OCI-LY7 (cell line): Measurements from ENCODE around the gene ANO6. TPM values are rescaled to one million over a fixed set of nuclear protein-coding genes. Genes with fewer than 3 reads are reported as not detected.
A peak's percentile ranks its signal among the peaks of the same experiment; 100 is the strongest.

Source experiments
- BruUV-seq: library from RNA; stranded (reverse); fragments of 400-500 nt; replicated peaks from 2 replicates; lab custom pipeline; 2021; lab: Mats Ljungman, UMichigan
- CTCF ChIA-PET: fragments of 300-600 bp; sonication (Branson Sonifier 250); formaldehyde crosslinking; loops from one replicate; lab custom pipeline; 2022; ENCODE audit warnings: antibody characterized with exemption; ENCODE audit not compliant: unreplicated experiment; lab: Charles Lee
- POLR2A ChIA-PET: fragments of 300-600 bp; sonication (Branson Sonifier 250); formaldehyde crosslinking; loops from one replicate; lab custom pipeline; 2022; ENCODE audit warnings: antibody characterized with exemption; lab: Charles Lee
- DNase-seq: peaks from one replicate; pipeline ENCODE4 v3.0.0-alpha.2; 2015; ENCODE audit warnings: low spot score
- H2AFZ ChIP-seq: fragments of 200-600 bp; sonication (generic), shearing (Covaris generic); 2 replicates; pipeline ENCODE4 v1.6.1; 2014; ENCODE audit warnings: mild to moderate bottlenecking, antibody characterized with exemption, low read length, moderate library complexity
- H3K27ac ChIP-seq: fragments of 200-600 bp; sonication (generic); 2 replicates; pipeline ENCODE4 v1.5.1; 2014; ENCODE audit warnings: mixed run types, low read depth, mild to moderate bottlenecking, moderate library complexity, low read length, inconsistent platforms; ENCODE audit not compliant: poor library complexity, severe bottlenecking
- H3K36me3 ChIP-seq: fragments of 200-600 bp; sonication (generic); 2 replicates; pipeline ENCODE4 v1.6.1; 2014; ENCODE audit warnings: mild to moderate bottlenecking, antibody characterized with exemption, low read length, moderate library complexity, mixed read lengths; ENCODE audit not compliant: insufficient read depth
- H3K4me1 ChIP-seq: fragments of 200-600 bp; sonication (generic); 2 replicates; pipeline ENCODE4 v1.5.1; 2014; ENCODE audit warnings: mild to moderate bottlenecking, low read length; ENCODE audit not compliant: insufficient read depth, poor library complexity, severe bottlenecking
- H3K4me2 ChIP-seq: fragments of 200-600 bp; sonication (generic); 2 replicates; pipeline ENCODE4 v1.6.1; 2014; ENCODE audit warnings: mild to moderate bottlenecking, low read length
- H3K4me3 ChIP-seq: fragments of 200-600 bp; sonication (generic); 2 replicates; pipeline ENCODE4 v1.5.1; 2014; ENCODE audit warnings: mild to moderate bottlenecking, low read depth, low read length; ENCODE audit not compliant: poor library complexity, severe bottlenecking
- H3K79me2 ChIP-seq: fragments of 200-600 bp; sonication (generic); 2 replicates; pipeline ENCODE4 v1.6.1; 2016; ENCODE audit warnings: low read depth, mild to moderate bottlenecking, low read length, moderate library complexity, mixed read lengths; ENCODE audit not compliant: insufficient read depth
- H3K9me2 ChIP-seq: fragments of 200-600 bp; sonication (generic); 2 replicates; pipeline ENCODE4 v1.6.1; 2016; ENCODE audit warnings: mild to moderate bottlenecking, low read length, mixed read lengths; ENCODE audit not compliant: insufficient read depth
- H3K9me3 ChIP-seq: fragments of 200-600 bp; sonication (generic); 2 replicates; pipeline ENCODE4 v1.6.1; 2014; ENCODE audit warnings: mild to moderate bottlenecking, mixed run types, low read length, mixed read lengths
- H4K20me1 ChIP-seq: fragments of 200-600 bp; sonication (generic); 2 replicates; pipeline ENCODE4 v1.6.1; 2014; ENCODE audit warnings: mild to moderate bottlenecking, antibody characterized with exemption, low read length, moderate library complexity, mixed read lengths; ENCODE audit not compliant: insufficient read depth
- EZH2phosphoT487 ChIP-seq: fragments of 200-600 bp; sonication (generic); IDR thresholded peaks from 2 replicates; pipeline ENCODE4 v1.6.1; 2018; ENCODE audit warnings: low read depth, borderline replicate concordance, mild to moderate bottlenecking, mixed run types, antibody characterized with exemption, low read length, moderate library complexity, mixed read lengths
- intact Hi-C: fragments of 100-400 bp; cut with micrococcal nuclease; formaldehyde crosslinking; loops from one replicate; pipeline ENCODE4 v1.10.0; 2022; ENCODE audit not compliant: unreplicated experiment
- total RNA-seq, 2 experiments: library from RNA; depleted of rRNA in 1 of 2; stranded (reverse); fragments of >200 nt in 1 of 2; shearing (Covaris generic) in 1 of 2; gene quantifications; 2 replicates each; pipeline ENCODE4 v1.2.3, GENCODE V29; 2014 to 2022
- TF ChIP-seq, protein P1 (sequence below): fragments of 200-600 bp; sonication (generic); conservative IDR thresholded peaks from 2 replicates; pipeline ENCODE4 v1.5.1; 2014; ENCODE audit warnings: mild to moderate bottlenecking, antibody characterized with exemption, low read length, moderate library complexity, mixed read lengths

Gene ANO6
- total RNA-seq, 2 experiments from 2014 or later: 15.0 to 17.7 TPM

DNA sequence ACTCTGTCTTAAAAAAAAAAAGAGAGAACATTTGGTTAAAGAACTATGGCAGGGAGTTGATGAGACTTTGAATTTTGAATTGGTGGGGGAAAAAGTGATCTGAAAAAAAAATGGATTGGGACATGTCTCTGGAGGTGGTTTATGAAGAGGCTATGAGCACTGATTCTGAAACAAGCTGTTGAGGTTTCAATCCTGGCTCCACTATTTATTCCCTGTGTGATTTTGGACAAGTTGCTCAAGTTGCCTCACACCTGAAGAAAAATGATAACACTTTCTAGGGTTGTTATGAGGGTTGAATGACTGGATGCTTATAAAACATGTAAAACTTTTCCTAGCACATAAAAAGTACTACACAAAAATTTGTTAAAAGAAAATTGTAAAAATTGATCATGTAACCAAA lies 1.8 kb upstream of the ANO6 start:
- intact Hi-C loops: loop anchor here (10.0 kb wide), 1 partner anchor 1171 kb away; no protein-coding TSS in a partner anchor
- no peak overlapping the region for H3K4me3 ChIP-seq
- peaks cover 10% of the 10 kb centered on the region; the same call in 1 of the 2 replicates for H4K20me1 ChIP-seq
- no peaks in the 10 kb centered on the region for H3K36me3 ChIP-seq
- H3K9me3 ChIP-seq: no peaks in the 10 kb centered on the region
- peaks cover 30% of the 10 kb centered on the region for H3K79me2 ChIP-seq
- ChIA-PET POLR2A (interaction anchor here (0.6 kb wide), 1 partner anchor 1410 kb away, joined by 3 read pairs; no protein-coding TSS in a partner anchor), CTCF (no interaction called here)
- TF ChIP-seq, protein P1, sequence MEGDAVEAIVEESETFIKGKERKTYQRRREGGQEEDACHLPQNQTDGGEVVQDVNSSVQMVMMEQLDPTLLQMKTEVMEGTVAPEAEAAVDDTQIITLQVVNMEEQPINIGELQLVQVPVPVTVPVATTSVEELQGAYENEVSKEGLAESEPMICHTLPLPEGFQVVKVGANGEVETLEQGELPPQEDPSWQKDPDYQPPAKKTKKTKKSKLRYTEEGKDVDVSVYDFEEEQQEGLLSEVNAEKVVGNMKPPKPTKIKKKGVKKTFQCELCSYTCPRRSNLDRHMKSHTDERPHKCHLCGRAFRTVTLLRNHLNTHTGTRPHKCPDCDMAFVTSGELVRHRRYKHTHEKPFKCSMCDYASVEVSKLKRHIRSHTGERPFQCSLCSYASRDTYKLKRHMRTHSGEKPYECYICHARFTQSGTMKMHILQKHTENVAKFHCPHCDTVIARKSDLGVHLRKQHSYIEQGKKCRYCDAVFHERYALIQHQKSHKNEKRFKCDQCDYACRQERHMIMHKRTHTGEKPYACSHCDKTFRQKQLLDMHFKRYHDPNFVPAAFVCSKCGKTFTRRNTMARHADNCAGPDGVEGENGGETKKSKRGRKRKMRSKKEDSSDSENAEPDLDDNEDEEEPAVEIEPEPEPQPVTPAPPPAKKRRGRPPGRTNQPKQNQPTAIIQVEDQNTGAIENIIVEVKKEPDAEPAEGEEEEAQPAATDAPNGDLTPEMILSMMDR: no peak
- TF ChIP-seq EZH2phosphoT487: no peak
- no TSS peak for BruUV-seq
- no peak overlapping the region for H3K27ac ChIP-seq
- H3K9me2 ChIP-seq: no peaks in the 10 kb centered on the region
- DNase-seq: no peak
- H2AFZ ChIP-seq: no peak overlapping the region
- peaks cover 19% of the 10 kb centered on the region for H3K4me1 ChIP-seq
- H3K4me2 ChIP-seq: no peak overlapping the region

DNA sequence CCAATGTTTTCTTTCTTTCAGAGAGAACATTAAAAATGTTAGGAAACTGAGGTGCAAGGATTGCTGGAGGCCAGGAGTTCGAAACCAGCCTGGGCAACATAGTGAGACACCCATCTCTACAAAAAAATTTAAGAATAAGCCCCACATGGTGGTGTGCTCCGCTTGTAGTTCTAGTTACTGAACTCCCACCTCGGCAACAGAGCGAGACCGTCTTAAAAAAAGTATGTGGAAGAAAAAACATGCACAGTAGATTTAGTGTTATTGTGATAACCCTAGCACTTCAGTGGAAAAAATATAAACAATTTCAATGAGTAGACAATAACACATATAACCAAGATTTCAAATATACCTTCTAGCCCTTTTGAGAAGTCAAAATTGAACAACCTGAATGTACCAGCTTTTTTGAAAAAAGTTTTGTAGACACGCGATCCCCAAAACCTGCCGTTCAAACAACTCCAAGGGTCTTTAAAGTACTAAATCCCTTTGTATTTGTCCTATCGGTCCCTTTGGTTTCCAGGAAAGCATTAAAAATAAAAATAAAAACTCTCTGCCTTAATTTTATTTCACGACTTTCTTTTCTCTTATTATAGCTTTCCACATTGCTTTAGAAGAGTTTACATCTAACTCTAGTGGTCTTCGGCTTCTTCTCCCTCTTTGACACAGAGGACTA lies 1.0 kb upstream of the ANO6 start:
- ChIA-PET CTCF (interaction anchor here (0.9 kb wide), 1 partner anchor 15 kb away, joined by 3 read pairs; no protein-coding TSS in a partner anchor), POLR2A (interaction anchor here (0.5 to 1.3 kb wide), 10 partner anchors 17 to 1761 kb away, joined by 3 to 5 read pairs (median 3); partner anchors contain the start of gene IRAK4)
- BruUV-seq: TSS peak; percentile 80
- DNase-seq: no peak
- H3K4me3 ChIP-seq: peak overlapping the region; percentile 90
- H2AFZ ChIP-seq: peak overlapping the region; percentile 98
- H3K9me3 ChIP-seq: no peaks in the 10 kb centered on the region
- peaks cover 31% of the 10 kb centered on the region for H3K79me2 ChIP-seq
- peak overlapping the region; percentile 90 for H3K27ac ChIP-seq
- intact Hi-C loops: loop anchor here (5.0 to 10.0 kb wide), 2 partner anchors 1057 to 1170 kb away; no protein-coding TSS in a partner anchor
- H3K4me1 ChIP-seq: peaks cover 19% of the 10 kb centered on the region
- H3K4me2 ChIP-seq: peak overlapping the region; percentile 91
- peaks cover 10% of the 10 kb centered on the region; the same call in 1 of the 2 replicates for H4K20me1 ChIP-seq
- H3K9me2 ChIP-seq: no peaks in the 10 kb centered on the region
- no peaks in the 10 kb centered on the region for H3K36me3 ChIP-seq
- TF ChIP-seq EZH2phosphoT487: no peak

DNA sequence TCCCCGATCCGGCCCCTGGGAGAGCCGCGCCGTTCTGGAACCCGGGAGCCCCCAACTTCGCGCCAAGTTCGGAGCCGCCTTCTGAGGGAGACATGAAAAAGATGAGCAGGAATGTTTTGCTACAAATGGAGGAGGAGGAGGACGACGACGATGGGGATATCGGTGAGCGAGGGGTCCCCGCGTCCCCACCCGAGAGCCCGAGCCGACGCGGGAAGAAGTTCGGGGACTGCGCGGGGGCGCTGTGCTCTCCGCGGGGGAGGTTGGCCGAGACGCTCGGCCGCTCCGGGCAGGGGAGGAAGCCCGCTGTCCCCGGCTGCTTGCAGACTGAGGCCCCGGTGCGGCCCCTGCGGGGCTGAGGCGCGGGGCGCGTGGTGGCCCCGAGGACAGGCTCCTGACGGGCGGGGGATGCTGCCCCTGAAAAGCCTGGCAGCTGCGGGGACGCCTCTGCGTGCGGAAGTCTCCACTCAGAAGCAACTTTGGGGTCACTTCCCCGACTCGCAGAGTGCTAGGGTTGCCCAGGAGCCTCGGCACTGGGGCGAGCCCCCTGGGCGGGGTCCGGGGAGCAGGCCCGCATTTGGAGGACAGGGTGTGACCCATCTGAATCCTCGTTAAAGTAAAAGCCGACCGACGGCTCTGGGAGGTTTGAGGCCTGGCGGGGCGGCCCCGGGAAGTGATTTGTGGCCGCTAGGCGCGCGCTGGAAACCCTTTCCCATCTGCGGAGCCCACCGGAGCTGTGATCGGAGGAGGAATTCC lies 511 bp downstream of the ANO6 start:
- no TSS peak for BruUV-seq
- TF ChIP-seq, protein P1: peak; percentile 57
- TF ChIP-seq EZH2phosphoT487: no peak
- peaks cover 10% of the 10 kb centered on the region; the same call in 1 of the 2 replicates for H4K20me1 ChIP-seq
- no peaks in the 10 kb centered on the region for H3K9me2 ChIP-seq
- CTCF ChIA-PET: interaction anchor here (0.9 kb wide), 1 partner anchor 14 kb away, joined by 3 read pairs; no protein-coding TSS in a partner anchor
- intact Hi-C loops: loop anchor here (1.0 to 10.0 kb wide), 4 partner anchors 512 to 1168 kb away; partner anchors contain the start of gene SCAF11
- POLR2A ChIA-PET: interaction anchor here (0.5 to 1.1 kb wide), 8 partner anchors 10 to 765 kb away, joined by 3 to 5 read pairs (median 3); no protein-coding TSS in a partner anchor
- peak overlapping the region; percentile 90 for H3K4me3 ChIP-seq
- DNase-seq: peak; percentile 70
- peak overlapping the region; percentile 90 for H3K27ac ChIP-seq
- H3K36me3 ChIP-seq: no peaks in the 10 kb centered on the region
- H3K4me2 ChIP-seq: peak overlapping the region; percentile 91
- H2AFZ ChIP-seq: peak overlapping the region; percentile 98
- no peaks in the 10 kb centered on the region for H3K9me3 ChIP-seq
- peaks cover 31% of the 10 kb centered on the region for H3K79me2 ChIP-seq
- H3K4me1 ChIP-seq: peaks cover 19% of the 10 kb centered on the region
